ENCODE measurements around the gene KIAA0319L. TPM values are rescaled to one million over a fixed set of nuclear protein-coding genes. Genes with fewer than 3 reads are reported as not detected.

The KIAA0319L gene
- total RNA-seq, 1 donor from 2014 or later, result 69.2 TPM

- DNase-seq (ENCODE audit: low spot score), result no peak
- Mint-ChIP-seq H3K27ac (ENCODE audit: unreplicated experiment) (no peak overlapping the region), H3K4me3 (ENCODE audit: unreplicated experiment) (peak overlapping the region; percentile 78), H3K27me3 (ENCODE audit: unreplicated experiment) (peaks cover 10% of the 10 kb centered on the region), H3K36me3 (ENCODE audit: low read depth, unreplicated experiment) (peaks cover 18% of the 10 kb centered on the region), H3K9me3 (ENCODE audit: unreplicated experiment) (no peaks in the 10 kb centered on the region), H3K4me1 (ENCODE audit: unreplicated experiment) (peaks cover 28% of the 10 kb centered on the region)
- TF ChIP-seq CTCF (IDR thresholded peaks at IDR 0.05; ENCODE audit: unreplicated experiment), result no peak
Measured at GRCh38 chr1:35560256-35561225, 3.3 kb upstream of the KIAA0319L start.

GRCh38 chr1:35559317-35559944 is 2.2 kb upstream of the KIAA0319L start:
- TF ChIP-seq CTCF (IDR thresholded peaks at IDR 0.05; ENCODE audit: unreplicated experiment), result no peak
- DNase-seq (ENCODE audit: low spot score), result no peak
- Mint-ChIP-seq H3K36me3 (ENCODE audit: low read depth, unreplicated experiment) (peaks cover 15% of the 10 kb centered on the region), H3K4me3 (ENCODE audit: unreplicated experiment) (peak overlapping the region; percentile 23), H3K9me3 (ENCODE audit: unreplicated experiment) (no peaks in the 10 kb centered on the region), H3K27me3 (ENCODE audit: unreplicated experiment) (peaks cover 10% of the 10 kb centered on the region), H3K4me1 (ENCODE audit: unreplicated experiment) (peaks cover 34% of the 10 kb centered on the region), H3K27ac (ENCODE audit: unreplicated experiment) (no peak overlapping the region)

- DNase-seq (ENCODE audit: low spot score), result no peak
- Mint-ChIP-seq H3K36me3 (ENCODE audit: low read depth, unreplicated experiment) (peaks cover 12% of the 10 kb centered on the region), H3K9me3 (ENCODE audit: unreplicated experiment) (no peaks in the 10 kb centered on the region), H3K4me1 (ENCODE audit: unreplicated experiment) (peaks cover 26% of the 10 kb centered on the region), H3K4me3 (ENCODE audit: unreplicated experiment) (peak overlapping the region; percentile 96), H3K27me3 (ENCODE audit: unreplicated experiment) (peaks cover 10% of the 10 kb centered on the region), H3K27ac (ENCODE audit: unreplicated experiment) (peak overlapping the region; percentile 93)
- no peak for TF ChIP-seq CTCF (IDR thresholded peaks at IDR 0.05; ENCODE audit: unreplicated experiment)
Measured at GRCh38 chr1:35558374-35559316, 1.4 kb upstream of the KIAA0319L start.

GRCh38 chr1:35557611-35558373 is 589 bp upstream of the KIAA0319L start, which contains the start of gene NCDN:
Gene NCDN, plus strand, starts transcription at chr1:35557799. Its CDS starts 392 bp downstream, at chr1:35558191.
- DNase-seq (ENCODE audit: low spot score), result peak; percentile 97
- peaks cover 10% of the 10 kb centered on the region for H3K27me3 Mint-ChIP-seq (ENCODE audit: unreplicated experiment)
- peak within 1 kb of the TSS; percentile 93 for H3K27ac Mint-ChIP-seq (ENCODE audit: unreplicated experiment)
- peak within 1 kb of the TSS; percentile 96 for H3K4me3 Mint-ChIP-seq (ENCODE audit: unreplicated experiment)
- peaks cover 15% of the 10 kb centered on the region for H3K36me3 Mint-ChIP-seq (ENCODE audit: low read depth, unreplicated experiment)
- H3K4me1 Mint-ChIP-seq (ENCODE audit: unreplicated experiment), result peaks cover 24% of the 10 kb centered on the region
- no peak for TF ChIP-seq CTCF (IDR thresholded peaks at IDR 0.05; ENCODE audit: unreplicated experiment)
- no peaks in the 10 kb centered on the region for H3K9me3 Mint-ChIP-seq (ENCODE audit: unreplicated experiment)
